Fibroblast of peridontal ligament (primary cell): Measurements from ENCODE around the gene LEP.
"Not testable (repeated sequence)": the region's sequence is repeated elsewhere in the genome, so short reads cannot be mapped to it uniquely, and the experiment has no call there.

Experiments
- DNase-seq: peaks from one replicate; pipeline ENCODE4 v3.0.0-alpha.2; 2010; ENCODE audit errors: extremely low read depth

Gene LEP

GRCh38 chr7:128271942-128272481 is 30.9 kb downstream of the LEP start:
- DNase-seq, result no peak

DNA sequence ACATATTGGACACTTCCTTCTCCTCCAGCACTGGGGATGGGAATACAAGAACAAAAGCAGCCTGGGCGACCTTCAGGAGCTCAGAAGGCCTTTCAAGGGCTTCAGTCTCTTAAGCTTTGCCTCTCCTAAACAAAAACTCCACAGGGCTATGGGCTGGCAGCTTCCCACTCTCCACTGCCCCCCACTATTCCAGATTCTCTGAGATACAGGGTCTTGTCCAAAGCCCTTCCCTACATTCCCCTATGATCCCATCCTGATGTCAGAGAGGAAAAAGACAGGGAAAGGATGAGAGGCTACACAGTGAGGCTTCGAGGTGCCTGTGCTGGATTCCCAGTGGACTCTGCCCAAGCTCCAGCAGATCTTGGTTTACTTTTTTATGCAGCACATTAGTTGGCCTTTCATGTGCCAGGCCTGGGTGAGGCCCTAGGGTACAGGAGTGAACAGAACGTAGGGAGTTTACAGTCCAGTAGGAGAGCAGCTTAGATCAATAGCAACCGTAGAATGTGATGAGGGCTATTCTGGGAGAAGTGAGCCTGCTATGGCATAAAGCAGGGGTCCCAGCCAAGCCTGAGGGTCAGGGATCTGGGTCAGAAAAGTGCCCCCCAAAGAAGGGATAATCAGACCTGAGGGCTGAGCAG is 33.3 kb downstream of the LEP start:
- no peak for DNase-seq

- no peak for DNase-seq
These were observed 34.0 kb downstream of the LEP start for GRCh38 chr7:128274884-128275603.

DNA sequence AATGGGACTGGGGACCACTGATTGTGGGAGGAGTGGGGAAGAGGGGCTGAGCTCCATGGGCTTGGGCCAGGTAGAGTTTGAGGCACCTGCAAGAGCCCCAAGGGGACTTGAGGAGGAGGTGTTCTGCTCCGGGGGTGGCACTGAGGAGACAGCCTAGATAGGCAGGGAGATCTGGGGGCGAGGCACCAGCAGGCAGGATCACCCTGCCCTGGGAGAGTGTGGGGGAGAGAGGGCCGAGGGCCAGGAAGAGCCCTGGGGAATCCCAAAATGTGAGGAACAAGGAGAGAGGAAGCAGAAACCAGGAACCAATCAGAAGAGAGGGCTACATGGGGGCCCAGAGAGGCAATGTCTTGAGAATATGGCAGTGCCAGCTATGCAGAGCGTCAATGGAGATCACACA is 34.6 kb downstream of the LEP start:
- DNase-seq, result no peak

- no peak for DNase-seq
These were observed 37.3 kb downstream of the LEP start for GRCh38 chr7:128278366-128278765.

GRCh38 chr7:128279124-128279713 is 38.1 kb downstream of the LEP start:
- no peak for DNase-seq

DNA sequence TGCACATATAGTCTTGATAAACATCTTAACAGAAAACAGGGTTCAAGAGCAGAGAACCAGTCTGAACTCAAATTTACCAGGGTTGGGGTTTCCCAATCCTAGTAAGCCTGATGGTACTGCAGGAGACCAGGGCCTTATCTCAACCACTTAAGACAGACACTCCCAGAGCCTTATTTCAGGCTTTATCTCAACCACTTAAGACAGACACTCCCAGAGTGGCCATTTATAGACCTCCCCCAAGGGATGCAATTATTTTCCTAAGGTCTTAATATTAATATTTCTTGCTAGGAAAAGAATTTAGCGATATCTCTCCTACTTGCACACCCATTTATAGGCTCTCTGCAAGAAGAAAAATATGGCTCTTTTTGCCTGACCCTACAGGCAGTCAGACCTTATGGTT is 39.4 kb downstream of the LEP start:
- not testable (repeated sequence) for DNase-seq

DNA sequence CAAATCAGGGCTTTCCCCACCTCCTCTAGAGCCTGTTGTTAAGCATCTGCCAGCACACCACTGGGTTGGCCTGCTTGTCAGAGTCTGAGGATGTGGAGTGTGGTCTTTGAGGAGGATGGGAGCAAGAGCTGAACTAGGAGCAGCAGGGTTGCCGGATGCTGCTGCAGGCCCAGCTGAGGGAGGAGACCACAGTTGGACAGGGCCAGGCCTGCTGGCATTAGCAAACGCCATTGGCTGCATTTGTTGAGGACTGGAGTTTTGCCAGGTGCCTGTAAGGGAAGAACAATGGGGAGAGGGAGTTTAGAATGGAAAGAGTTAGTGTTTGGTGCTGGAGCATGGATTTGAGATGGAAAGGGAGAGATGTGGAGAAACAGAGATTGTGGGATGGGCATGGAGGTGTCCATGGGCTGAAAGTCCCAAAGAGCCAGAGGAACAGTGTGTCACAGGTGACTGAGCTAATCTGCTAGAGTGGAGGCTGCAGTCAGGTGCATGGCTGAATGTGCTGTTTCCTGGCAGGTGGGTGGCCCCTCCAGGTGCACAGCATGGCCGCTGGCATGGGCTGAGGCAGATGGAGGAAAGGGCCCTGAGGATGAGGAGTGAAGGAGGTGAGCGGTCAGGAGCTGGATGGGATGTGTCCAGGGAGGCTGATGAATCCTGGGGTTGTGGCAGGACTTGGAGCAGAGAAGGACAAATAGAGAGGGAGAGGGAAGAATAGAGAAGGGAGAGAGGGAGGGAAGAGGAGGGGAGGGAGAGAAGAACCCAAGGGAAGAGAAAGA is 40.7 kb downstream of the LEP start:
- no peak for DNase-seq

GRCh38 chr7:128284102-128284501 is 43.0 kb downstream of the LEP start:
- DNase-seq, result no peak

GRCh38 chr7:128287556-128287955 is 46.5 kb downstream of the LEP start:
- DNase-seq, result no peak

- DNase-seq, result not testable (repeated sequence)
These were observed 56.9 kb downstream of the LEP start for GRCh38 chr7:128298004-128298403.

DNA sequence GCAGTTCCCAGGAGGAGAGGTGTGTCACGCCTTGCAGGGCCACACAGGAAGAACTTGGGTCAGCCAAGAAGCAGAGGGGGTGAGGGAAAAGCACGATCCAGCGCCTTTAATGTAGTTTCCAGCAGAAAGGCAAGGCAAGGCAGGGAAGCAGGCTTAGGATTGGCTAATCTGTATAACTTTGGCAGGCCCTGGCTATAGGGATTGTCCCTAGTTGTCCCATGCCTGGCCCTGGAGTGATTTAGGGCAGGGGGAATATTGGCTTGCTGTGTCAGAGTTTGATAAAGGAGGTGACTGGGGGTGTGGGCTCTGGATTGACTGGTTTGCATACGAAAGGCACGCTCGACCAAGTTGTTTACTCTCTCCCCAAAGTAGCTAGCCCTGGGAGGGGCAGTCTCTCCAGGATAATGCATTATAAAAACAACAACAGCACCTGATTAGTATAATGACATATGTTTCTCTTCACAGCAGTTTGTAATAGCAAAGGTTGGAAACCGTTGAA is 58.1 kb downstream of the LEP start:
- DNase-seq, result no peak

DNA sequence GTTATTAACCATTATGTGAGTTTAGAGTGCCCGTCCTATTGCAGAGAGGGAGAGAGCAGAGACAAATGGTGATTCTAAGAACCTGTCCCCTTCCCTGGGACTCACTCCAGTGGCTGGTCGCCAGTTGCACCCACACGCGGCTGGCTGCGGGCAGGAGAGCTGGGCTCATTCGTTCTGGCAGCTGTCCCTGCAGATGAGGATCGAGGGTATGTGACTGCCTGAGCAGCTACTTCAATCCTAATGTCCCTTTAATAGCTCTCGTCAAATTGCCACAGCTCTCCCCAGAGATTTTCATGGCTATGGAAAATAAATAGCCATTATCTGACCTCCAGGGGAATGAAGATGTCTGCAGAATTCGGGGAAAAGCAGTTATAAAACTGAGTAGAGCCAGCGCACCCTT is 61.1 kb downstream of the LEP start:
- DNase-seq, result no peak

DNA sequence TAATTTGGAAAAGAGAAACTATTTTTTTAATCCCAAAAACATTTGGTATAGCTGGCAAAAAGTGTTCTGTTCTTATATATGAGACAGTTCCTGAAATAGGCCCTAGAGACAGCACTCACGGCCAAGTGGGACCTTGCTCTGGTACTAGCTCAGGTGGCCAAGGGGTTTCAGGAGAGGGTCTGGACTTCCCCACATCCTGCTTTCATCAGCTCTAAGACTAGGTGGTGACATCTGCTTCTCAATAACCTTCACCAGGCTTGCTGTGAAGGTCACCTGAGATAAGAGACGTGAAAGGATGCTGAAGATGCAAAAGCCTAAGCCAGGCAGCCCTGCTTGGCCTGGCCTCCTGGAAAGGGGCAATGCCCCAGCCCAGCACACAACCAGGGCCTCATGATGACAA is 62.1 kb downstream of the LEP start:
- no peak for DNase-seq

DNA sequence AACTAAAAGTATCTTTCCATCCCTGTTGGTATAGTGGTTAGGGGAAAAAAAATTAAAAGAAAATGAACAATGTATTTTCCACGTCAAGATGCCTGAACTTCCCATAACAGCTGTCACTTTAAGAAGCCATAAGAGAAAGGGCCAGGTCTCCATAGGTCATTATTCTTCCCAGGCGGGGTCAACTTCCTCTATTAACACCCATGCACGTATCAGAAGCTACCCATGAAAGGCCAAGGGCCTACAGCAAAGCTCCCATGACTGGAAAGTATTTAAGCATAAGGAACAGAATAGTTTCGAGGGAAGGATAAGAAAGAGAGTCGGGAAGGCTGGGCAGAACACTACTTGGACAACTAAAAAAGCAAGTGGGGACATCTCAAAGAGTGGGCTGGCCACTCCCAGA is 62.6 kb downstream of the LEP start:
- no peak for DNase-seq

DNA sequence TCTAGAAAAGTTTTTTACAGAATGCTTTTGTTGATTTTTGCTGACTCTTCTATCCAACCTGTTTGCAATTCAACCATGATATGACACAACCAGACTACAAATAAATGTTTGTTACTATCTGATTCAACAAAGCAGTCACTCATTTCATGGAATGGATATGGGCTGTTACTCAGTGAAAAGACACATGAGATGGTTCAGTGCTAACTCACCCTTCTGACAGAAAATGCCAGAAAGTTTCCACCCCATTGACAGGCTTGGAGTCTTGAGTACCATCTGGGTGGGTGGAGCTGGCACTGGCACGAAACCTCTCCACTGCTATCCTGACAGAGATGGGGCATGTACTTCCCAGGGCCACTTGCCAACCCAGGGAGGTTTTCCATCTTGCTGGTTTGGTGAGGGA is 63.1 kb downstream of the LEP start:
- peak; percentile 21 for DNase-seq

- DNase-seq, result no peak
These were observed 66.0 kb downstream of the LEP start for GRCh38 chr7:128307061-128307460.
